Upper lobe of left lung (tissue), 6 donors: ENCODE data around the gene TBC1D3I. TPM values are rescaled to one million over a fixed set of nuclear protein-coding genes. Genes with fewer than 3 reads are reported as not detected.
"Not testable (repeated sequence)": the region's sequence is repeated elsewhere in the genome, so short reads cannot be mapped to it uniquely, and the experiment has no call there.

Experiments used
- ATAC-seq, 2 donors: fragments of 200-7000 bp; cut with Tn5 transposase; one replicate each; pipeline ENCODE4 v1.9.1; 2022; ENCODE audit warnings: mild to moderate bottlenecking in 2 of 2, moderate library complexity in 2 of 2; ENCODE audit not compliant: low FRiP score in 2 of 2
- DNase-seq, 2 donors: peaks; one replicate each; pipeline ENCODE4 v3.0.0-alpha.2; 2019 to 2020
- H3K27ac ChIP-seq, 4 donors: fragments of 200-600 bp; sonication (generic); one replicate each; pipeline ENCODE4 v1.5.1; 2016 to 2019
- H3K27me3 ChIP-seq, 4 donors: fragments of 200-600 bp; sonication (generic); one replicate each; pipeline ENCODE4 v1.5.1; 2017 to 2019
- H3K36me3 ChIP-seq, 4 donors: fragments of 200-600 bp; sonication (generic); one replicate each; pipeline ENCODE4 v1.5.1; 2016 to 2019
- H3K4me1 ChIP-seq, 4 donors: fragments of 200-600 bp; sonication (generic); one replicate each; pipeline ENCODE4 v1.5.1; 2018 to 2019
- H3K4me3 ChIP-seq, 4 donors: fragments of 200-600 bp; sonication (generic); one replicate each; pipeline ENCODE4 v1.5.1; 2017 to 2019; ENCODE audit warnings: mild to moderate bottlenecking in 2 of 4, moderate library complexity in 1 of 4
- H3K9me3 ChIP-seq, 4 donors: fragments of 200-600 bp; sonication (generic); one replicate each; pipeline ENCODE4 v1.5.1; 2018 to 2019
- CTCF ChIP-seq, 6 experiments: fragments of 450-650 bp in 4 of 6; fragments of 200-600 bp in 2 of 6; sonication (generic) in 2 of 6; IDR thresholded peaks; one replicate each; pipeline ENCODE4 v1.5.1; 2016 to 2019; ENCODE audit warnings: antibody characterized with exemption in 6 of 6
- EP300 ChIP-seq, 4 donors: sonication (generic); formaldehyde crosslinking; IDR thresholded peaks; one replicate each; pipeline ENCODE4 v1.5.1; 2017; ENCODE audit warnings: antibody characterized with exemption in 4 of 4, control low read depth in 2 of 4
- POLR2A ChIP-seq, 4 donors: fragments of 450-650 bp; IDR thresholded peaks; one replicate each; pipeline ENCODE4 v1.5.1; 2016 to 2017; ENCODE audit warnings: antibody characterized with exemption in 4 of 4, mild to moderate bottlenecking in 2 of 4
- POLR2AphosphoS5 ChIP-seq, 2 donors: sonication (generic); formaldehyde crosslinking; IDR thresholded peaks; one replicate each; pipeline ENCODE4 v1.5.1; 2017; ENCODE audit warnings: antibody characterized with exemption in 2 of 2
- WGBS, 2 donors: methylation state at CpG; one replicate each; pipeline ENCODE4 v1.1.5; 2017 to 2018; 5-methylcytosine and 5-hydroxymethylcytosine counted together
- total RNA-seq, 6 donors: library from RNA; depleted of rRNA in 4 of 6; stranded (reverse); fragments of >200 nt in 4 of 6; gene quantifications; one replicate each; pipeline versions ENCODE4 v1.1.0 to v1.2.1, GENCODE V29; 2016 to 2021
- donor health status: DM: no; HTN: no; CAD: no; lungs with moderate emphysema.
- donor health status: DM: no; HTN: yes; CAD: no; lungs with severe emphysema.

TBC1D3I gene
- total RNA-seq, 6 donors from 2014 or later: 1.4 TPM; not detected in 4

- 57 to 63% methylated on average over 6 to 7 of the region's 7 CpGs for WGBS, 2 donors
- not testable (repeated sequence) for H3K4me3 ChIP-seq, H3K27me3 ChIP-seq, H3K9me3 ChIP-seq, H3K36me3 ChIP-seq
- Histone ChIP-seq H3K27ac (peak within 1 kb of the TSS in 2 of 4 donors; percentile 42 to 52), H3K4me1 (peaks cover 0 to 33% (median 0%) of the 10 kb centered on the region in 4 donors)
- ATAC-seq: peak; percentile 35 to 80
- peak in 1 of 2 donors; percentile 17 for TF ChIP-seq POLR2AphosphoS5 (IDR thresholded peaks at IDR 0.05)
- peak in 1 of 2 donors; percentile 64 for DNase-seq
Measured at GRCh38 chr17:36210439-36211211, 53.7 kb downstream of the TBC1D3I start, which contains the start of gene CCL4L2. Gene CCL4L2 (plus strand): TSS chr17:36211063.

GRCh38 chr17:36209575-36209974 is 54.8 kb downstream of the TBC1D3I start:
- no peak for TF ChIP-seq POLR2AphosphoS5 (IDR thresholded peaks at IDR 0.05)
- TF ChIP-seq CTCF (IDR thresholded peaks at IDR 0.05): no peak
- no peak for TF ChIP-seq EP300 (IDR thresholded peaks at IDR 0.05)
- no peak for TF ChIP-seq POLR2A (IDR thresholded peaks at IDR 0.05)
- no peak overlapping the region for H3K4me3 ChIP-seq
- no peak for ATAC-seq

GRCh38 chr17:36207383-36207782 is 57.0 kb downstream of the TBC1D3I start:
- H3K27ac ChIP-seq, H3K36me3 ChIP-seq, H3K27me3 ChIP-seq, H3K9me3 ChIP-seq, H3K4me3 ChIP-seq, DNase-seq, ATAC-seq: not testable (repeated sequence)
- H3K4me1 ChIP-seq: peaks cover 0 to 25% (median 6%) of the 10 kb centered on the region in 4 donors
- WGBS, 2 donors: 75 to 83% methylated on average over 6 of the region's 6 CpGs

More at GRCh38 chr17:36209575-36209974, 54.8 kb downstream of the TBC1D3I start:
- no peak for DNase-seq
- H3K27ac ChIP-seq: no peak overlapping the region
- H3K4me1 ChIP-seq: peaks cover 0 to 24% (median 0%) of the 10 kb centered on the region in 4 donors
- no peaks in the 10 kb centered on the region for H3K36me3 ChIP-seq
- no peaks in the 10 kb centered on the region for H3K9me3 ChIP-seq
- H3K27me3 ChIP-seq: no peaks in the 10 kb centered on the region

- not testable (repeated sequence) for ATAC-seq, H3K36me3 ChIP-seq, H3K9me3 ChIP-seq, H3K4me3 ChIP-seq, H3K27me3 ChIP-seq, DNase-seq, H3K27ac ChIP-seq
- 44 to 47% methylated on average over 1 of the region's 1 CpG for WGBS, 2 donors
- peaks cover 0 to 20% (median 8%) of the 10 kb centered on the region in 4 donors for H3K4me1 ChIP-seq
Measured at GRCh38 chr17:36206486-36206821, 57.9 kb downstream of the TBC1D3I start.

- Histone ChIP-seq H3K9me3 (no peaks in the 10 kb centered on the region), H3K36me3 (no peaks in the 10 kb centered on the region), H3K27me3 (no peaks in the 10 kb centered on the region), H3K4me3 (no peak overlapping the region), H3K27ac (no peak overlapping the region), H3K4me1 (peaks cover 0 to 18% (median 8%) of the 10 kb centered on the region in 4 donors)
- TF ChIP-seq POLR2AphosphoS5 (IDR thresholded peaks at IDR 0.05): no peak
- TF ChIP-seq EP300 (IDR thresholded peaks at IDR 0.05): no peak
- no peak for TF ChIP-seq POLR2A (IDR thresholded peaks at IDR 0.05)
- TF ChIP-seq CTCF (IDR thresholded peaks at IDR 0.05): no peak
- DNase-seq: no peak
- 59 to 70% methylated on average over 4 of the region's 4 CpGs for WGBS, 2 donors
- ATAC-seq: no peak
Measured at GRCh38 chr17:36205637-36206485, 58.5 kb downstream of the TBC1D3I start.

GRCh38 chr17:36204724-36205500 is 59.5 kb downstream of the TBC1D3I start:
- TF ChIP-seq EP300 (IDR thresholded peaks at IDR 0.05) (no peak), CTCF (IDR thresholded peaks at IDR 0.05) (no peak), POLR2AphosphoS5 (IDR thresholded peaks at IDR 0.05) (no peak), POLR2A (IDR thresholded peaks at IDR 0.05) (no peak)
- Histone ChIP-seq H3K36me3 (no peaks in the 10 kb centered on the region), H3K27ac (no peak overlapping the region), H3K27me3 (no peaks in the 10 kb centered on the region), H3K4me3 (no peak overlapping the region), H3K4me1 (peaks cover 0 to 11% (median 8%) of the 10 kb centered on the region in 4 donors), H3K9me3 (no peaks in the 10 kb centered on the region)
- 82 to 89% methylated on average over 7 of the region's 7 CpGs for WGBS, 2 donors
- ATAC-seq (no peak), DNase-seq (no peak)
